OCI-LY3 (cell line): ENCODE data around the gene EYS.

Experiments
- CTCF ChIP-seq: fragments of 200-600, 300-600 bp; sonication (generic); IDR thresholded peaks from 2 replicates; pipeline ENCODE4 v1.5.1; 2014; ENCODE audit warnings: antibody characterized with exemption, low read length, low read depth
- EZH2phosphoT487 ChIP-seq: fragments of 200-600 bp; shearing (Covaris generic); IDR thresholded peaks from 2 replicates; pipeline ENCODE4 v1.6.1; 2018; ENCODE audit warnings: antibody characterized with exemption, mixed run types, low read depth

- no peak for TF ChIP-seq CTCF
- no peak for TF ChIP-seq EZH2phosphoT487
Measured at GRCh38 chr6:65680232-65680631, 26.8 kb downstream of the EYS start.
